Skeletal muscle tissue (tissue), 4 donors: ENCODE results near the gene ATXN7L1. TPM values are rescaled to one million over a fixed set of nuclear protein-coding genes. Genes with fewer than 3 reads are reported as not detected.
"Not testable (repeated sequence)": the region's sequence is repeated elsewhere in the genome, so short reads cannot be mapped to it uniquely, and the experiment has no call there.

Experiments
- H3K27ac ChIP-seq: one replicate; pipeline ENCODE4 v1.7.0; 2013; ENCODE audit warnings: mild to moderate bottlenecking, low read depth, low read length, inconsistent platforms
- H3K27me3 ChIP-seq, 3 donors: one replicate each; pipeline ENCODE4 v1.7.0; 2013; ENCODE audit warnings: low read length in 3 of 3; ENCODE audit not compliant: control insufficient read depth in 3 of 3, insufficient read depth in 3 of 3
- H3K36me3 ChIP-seq, 3 donors: one replicate each; pipeline ENCODE4 v1.7.0; 2013; ENCODE audit warnings: low read length in 3 of 3; ENCODE audit not compliant: control insufficient read depth in 3 of 3, insufficient read depth in 3 of 3
- H3K4me1 ChIP-seq, 3 donors: one replicate each; pipeline ENCODE4 v1.7.0; 2013; ENCODE audit warnings: low read length in 3 of 3, mild to moderate bottlenecking in 3 of 3; ENCODE audit not compliant: control insufficient read depth in 3 of 3, insufficient read depth in 3 of 3
- H3K4me3 ChIP-seq, 3 donors: one replicate each; pipeline ENCODE4 v1.7.0; 2013; ENCODE audit warnings: low read length in 3 of 3
- H3K9ac ChIP-seq, 3 donors: one replicate each; pipeline ENCODE4 v1.7.0; 2013; ENCODE audit warnings: low read length in 3 of 3, mild to moderate bottlenecking in 3 of 3, moderate library complexity in 2 of 3, low read depth in 1 of 3
- H3K9me3 ChIP-seq, 3 donors: one replicate each; pipeline ENCODE4 v1.7.0; 2013; ENCODE audit warnings: low read length in 3 of 3; ENCODE audit not compliant: control insufficient read depth in 3 of 3
- total RNA-seq: library from RNA; depleted of rRNA; stranded (reverse); fragments of >200 nt; gene quantifications from one replicate; pipeline ENCODE4 v1.2.3, GENCODE V29; 2014
- donor health status: Osteomylitis.

Gene ATXN7L1
- total RNA-seq, 1 donor from 2014 or later = 6.3 TPM

GRCh38 chr7:105599551-105599950 lies 276.8 kb downstream of the ATXN7L1 start:
- H3K9me3 ChIP-seq = no peaks in the 10 kb centered on the region
- no peak overlapping the region for H3K27ac ChIP-seq
- no peak overlapping the region for H3K4me3 ChIP-seq
- H3K4me1 ChIP-seq = peaks cover 0 to 6% (median 0%) of the 10 kb centered on the region in 3 donors
- no peaks in the 10 kb centered on the region for H3K27me3 ChIP-seq
- no peaks in the 10 kb centered on the region for H3K36me3 ChIP-seq
- H3K9ac ChIP-seq = no peak overlapping the region

- H3K9me3 ChIP-seq, H3K27ac ChIP-seq, H3K9ac ChIP-seq, H3K4me3 ChIP-seq, H3K36me3 ChIP-seq, H3K27me3 ChIP-seq, H3K4me1 ChIP-seq: not testable (repeated sequence)
Measured at GRCh38 chr7:105599080-105599479, 277.3 kb downstream of the ATXN7L1 start.

GRCh38 chr7:105596866-105597265 lies 279.5 kb downstream of the ATXN7L1 start:
- Histone ChIP-seq H3K4me1 (peaks cover 0 to 4% (median 0%) of the 10 kb centered on the region in 3 donors), H3K36me3 (no peaks in the 10 kb centered on the region), H3K9me3 (no peaks in the 10 kb centered on the region), H3K27me3 (no peaks in the 10 kb centered on the region), H3K27ac (no peak overlapping the region), H3K9ac (no peak overlapping the region), H3K4me3 (no peak overlapping the region)

GRCh38 chr7:105594034-105594433 lies 282.4 kb downstream of the ATXN7L1 start:
- Histone ChIP-seq H3K4me1 (peaks cover 0 to 5% (median 4%) of the 10 kb centered on the region in 3 donors), H3K4me3 (no peak overlapping the region), H3K36me3 (no peaks in the 10 kb centered on the region)

GRCh38 chr7:105591522-105591921 lies 284.9 kb downstream of the ATXN7L1 start:
- Histone ChIP-seq H3K9ac (no peak overlapping the region), H3K4me1 (peaks cover 0 to 5% (median 4%) of the 10 kb centered on the region in 3 donors), H3K27ac (no peak overlapping the region), H3K36me3 (no peaks in the 10 kb centered on the region), H3K4me3 (no peak overlapping the region), H3K9me3 (no peaks in the 10 kb centered on the region), H3K27me3 (no peaks in the 10 kb centered on the region)

More at GRCh38 chr7:105594034-105594433, 282.4 kb downstream of the ATXN7L1 start:
- Histone ChIP-seq H3K9me3 (no peaks in the 10 kb centered on the region), H3K27me3 (no peaks in the 10 kb centered on the region), H3K27ac (no peak overlapping the region), H3K9ac (no peak overlapping the region)

- no peaks in the 10 kb centered on the region for H3K36me3 ChIP-seq
- H3K4me3 ChIP-seq = no peak overlapping the region
- no peak overlapping the region for H3K27ac ChIP-seq
- H3K9ac ChIP-seq = no peak overlapping the region
- no peaks in the 10 kb centered on the region for H3K9me3 ChIP-seq
- H3K27me3 ChIP-seq = no peaks in the 10 kb centered on the region
- H3K4me1 ChIP-seq = peaks cover 0 to 5% (median 4%) of the 10 kb centered on the region in 3 donors
Measured at GRCh38 chr7:105590793-105591192, 285.6 kb downstream of the ATXN7L1 start.

- no peak overlapping the region for H3K9ac ChIP-seq
- no peak overlapping the region for H3K27ac ChIP-seq
- peaks cover 0 to 5% (median 4%) of the 10 kb centered on the region in 3 donors for H3K4me1 ChIP-seq
- no peak overlapping the region for H3K4me3 ChIP-seq
- no peaks in the 10 kb centered on the region for H3K36me3 ChIP-seq
- no peaks in the 10 kb centered on the region for H3K9me3 ChIP-seq
- H3K27me3 ChIP-seq = no peaks in the 10 kb centered on the region
Measured at GRCh38 chr7:105589356-105590077, 286.9 kb downstream of the ATXN7L1 start.

GRCh38 chr7:105587909-105588635 lies 288.3 kb downstream of the ATXN7L1 start:
- Histone ChIP-seq H3K4me3 (no peak overlapping the region), H3K27me3 (no peaks in the 10 kb centered on the region), H3K36me3 (no peaks in the 10 kb centered on the region), H3K9me3 (no peaks in the 10 kb centered on the region), H3K9ac (no peak overlapping the region), H3K4me1 (peaks cover 0 to 5% (median 0%) of the 10 kb centered on the region in 3 donors), H3K27ac (no peak overlapping the region)

GRCh38 chr7:105585850-105586500 lies 290.4 kb downstream of the ATXN7L1 start:
- Histone ChIP-seq H3K9ac (no peak overlapping the region), H3K4me1 (peaks cover 5 to 8% (median 6%) of the 10 kb centered on the region in 3 donors), H3K36me3 (no peaks in the 10 kb centered on the region), H3K27ac (no peak overlapping the region), H3K9me3 (no peaks in the 10 kb centered on the region), H3K4me3 (no peak overlapping the region), H3K27me3 (peaks cover 4 to 11% (median 6%) of the 10 kb centered on the region in 3 donors)

- Histone ChIP-seq H3K27ac (no peak overlapping the region), H3K4me3 (no peak overlapping the region), H3K27me3 (peaks cover 4 to 11% (median 7%) of the 10 kb centered on the region in 3 donors), H3K36me3 (no peaks in the 10 kb centered on the region), H3K9ac (no peak overlapping the region), H3K9me3 (no peaks in the 10 kb centered on the region), H3K4me1 (peaks cover 5 to 6% (median 5%) of the 10 kb centered on the region in 3 donors)
Measured at GRCh38 chr7:105584165-105584564, 292.2 kb downstream of the ATXN7L1 start.
